ENCODE data around the gene GJC2. TPM values are rescaled to one million over a fixed set of nuclear protein-coding genes. Genes with fewer than 3 reads are reported as not detected.

The GJC2 gene
- total RNA-seq, 4 donors from 2014 or later: 6.9 to 15.1 (median 9.9) TPM

DNA sequence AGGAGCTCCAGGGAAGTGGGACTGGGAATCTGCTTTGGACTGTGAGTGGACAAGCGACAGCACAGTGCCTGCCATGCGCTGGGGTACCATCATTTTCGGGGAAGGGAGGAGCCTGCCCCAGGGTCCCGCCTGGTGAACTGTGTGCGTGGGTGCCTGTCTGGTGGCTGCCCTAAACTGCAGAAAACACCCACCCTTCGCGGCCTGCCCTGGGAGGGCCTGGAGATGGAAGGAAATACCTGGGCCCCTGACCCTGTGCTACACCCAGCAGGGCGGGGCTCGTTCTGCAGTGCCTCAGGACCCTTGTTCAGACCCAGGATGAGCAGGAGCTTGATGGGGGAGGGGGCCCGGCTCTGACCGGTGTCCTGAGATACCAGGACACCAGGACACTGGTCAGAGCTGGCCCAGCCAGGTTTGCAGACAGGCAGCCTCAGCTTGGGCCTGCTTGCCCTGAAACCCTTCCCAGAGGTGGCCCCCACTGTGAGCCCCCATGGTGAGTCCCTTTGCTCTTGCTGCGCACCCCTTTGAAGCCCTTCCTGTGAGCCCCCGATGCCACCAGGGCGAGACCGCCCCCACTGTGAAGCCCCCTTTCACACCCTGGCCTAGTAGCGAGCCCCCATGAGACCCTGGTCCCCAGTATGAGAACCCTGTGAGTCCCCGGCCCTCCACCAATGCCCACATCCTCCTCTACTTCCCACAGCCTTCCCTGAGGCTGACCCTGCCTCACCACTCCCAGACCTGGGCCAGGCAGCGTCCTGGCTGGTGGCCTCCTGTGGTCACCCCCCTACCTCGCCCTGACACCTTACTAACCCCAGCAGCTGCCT lies 2.6 kb downstream of the GJC2 start:
- peaks cover 0 to 14% (median 7%) of the 10 kb centered on the region in 3 donors for H3K36me3 ChIP-seq
- 77 to 83% methylated on average over 15 to 16 of the region's 19 CpGs for WGBS, 2 donors
- H3K4me1 ChIP-seq: peaks cover 0 to 66% (median 32%) of the 10 kb centered on the region in 4 donors
- H3K27me3 ChIP-seq: no peaks in the 10 kb centered on the region
- H3K27ac ChIP-seq: peak overlapping the region; percentile 77 to 96 (median 88)
- TF ChIP-seq POLR2A (IDR thresholded peaks at IDR 0.05): no peak
- no peak overlapping the region for H3K4me3 ChIP-seq
- DNase-seq (ENCODE audit: low spot score in 2 of 2): peak in 1 of 2 donors; percentile 11
- no peaks in the 10 kb centered on the region for H3K9me3 ChIP-seq

DNA sequence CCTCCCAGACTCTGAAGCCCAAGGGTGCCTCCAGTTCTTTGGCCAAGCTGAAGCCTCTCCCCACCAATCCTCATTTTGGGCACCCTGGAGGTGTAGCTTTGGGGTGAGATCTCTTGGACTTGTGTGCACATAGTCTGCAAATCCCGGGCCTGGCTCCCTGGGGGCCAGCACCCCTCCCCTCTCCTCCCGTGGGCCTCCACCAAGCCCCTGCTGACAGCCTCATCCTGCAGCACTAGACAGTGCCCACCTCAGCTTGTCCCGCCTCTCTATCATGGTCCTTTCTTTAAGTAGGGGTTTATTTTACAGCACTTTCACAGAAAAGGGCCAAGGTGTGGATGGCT lies 3.2 kb downstream of the GJC2 start:
- Histone ChIP-seq H3K36me3 (peaks cover 0 to 8% (median 1%) of the 10 kb centered on the region in 3 donors), H3K27me3 (no peaks in the 10 kb centered on the region), H3K27ac (peak overlapping the region in 3 of 4 donors; percentile 80 to 96 (median 96)), H3K4me3 (no peak overlapping the region), H3K4me1 (peaks cover 0 to 69% (median 32%) of the 10 kb centered on the region in 4 donors), H3K9me3 (no peaks in the 10 kb centered on the region)
- DNase-seq (ENCODE audit: low spot score in 2 of 2): peak in 1 of 2 donors; percentile 10
- WGBS, 2 donors: 71 to 73% methylated on average over 3 of the region's 3 CpGs
- TF ChIP-seq EP300 (IDR thresholded peaks at IDR 0.05) (no peak), POLR2A (IDR thresholded peaks at IDR 0.05) (no peak)
- TF ChIP-seq, protein P1, sequence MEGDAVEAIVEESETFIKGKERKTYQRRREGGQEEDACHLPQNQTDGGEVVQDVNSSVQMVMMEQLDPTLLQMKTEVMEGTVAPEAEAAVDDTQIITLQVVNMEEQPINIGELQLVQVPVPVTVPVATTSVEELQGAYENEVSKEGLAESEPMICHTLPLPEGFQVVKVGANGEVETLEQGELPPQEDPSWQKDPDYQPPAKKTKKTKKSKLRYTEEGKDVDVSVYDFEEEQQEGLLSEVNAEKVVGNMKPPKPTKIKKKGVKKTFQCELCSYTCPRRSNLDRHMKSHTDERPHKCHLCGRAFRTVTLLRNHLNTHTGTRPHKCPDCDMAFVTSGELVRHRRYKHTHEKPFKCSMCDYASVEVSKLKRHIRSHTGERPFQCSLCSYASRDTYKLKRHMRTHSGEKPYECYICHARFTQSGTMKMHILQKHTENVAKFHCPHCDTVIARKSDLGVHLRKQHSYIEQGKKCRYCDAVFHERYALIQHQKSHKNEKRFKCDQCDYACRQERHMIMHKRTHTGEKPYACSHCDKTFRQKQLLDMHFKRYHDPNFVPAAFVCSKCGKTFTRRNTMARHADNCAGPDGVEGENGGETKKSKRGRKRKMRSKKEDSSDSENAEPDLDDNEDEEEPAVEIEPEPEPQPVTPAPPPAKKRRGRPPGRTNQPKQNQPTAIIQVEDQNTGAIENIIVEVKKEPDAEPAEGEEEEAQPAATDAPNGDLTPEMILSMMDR (IDR thresholded peaks at IDR 0.05): no peak

- WGBS, 2 donors: 91 to 94% methylated on average over 11 of the region's 11 CpGs
- Histone ChIP-seq H3K36me3 (no peaks in the 10 kb centered on the region), H3K27me3 (peaks cover 0 to 3% of the 10 kb centered on the region in 2 donors), H3K4me1 (peaks cover 0 to 65% (median 29%) of the 10 kb centered on the region in 4 donors), H3K4me3 (no peak overlapping the region), H3K9me3 (no peaks in the 10 kb centered on the region), H3K27ac (no peak overlapping the region)
- DNase-seq (ENCODE audit: low spot score in 2 of 2): peak in 1 of 2 donors; percentile 6
- TF ChIP-seq, protein P1 (IDR thresholded peaks at IDR 0.05): no peak
- no peak for TF ChIP-seq POLR2A (IDR thresholded peaks at IDR 0.05)
- no peak for TF ChIP-seq EP300 (IDR thresholded peaks at IDR 0.05)
Measured at GRCh38 chr1:228154021-228154669, 4.4 kb downstream of the GJC2 start.

- H3K36me3 ChIP-seq: no peaks in the 10 kb centered on the region
- no peaks in the 10 kb centered on the region for H3K9me3 ChIP-seq
- TF ChIP-seq POLR2A (IDR thresholded peaks at IDR 0.05) (no peak), EP300 (IDR thresholded peaks at IDR 0.05) (no peak)
- TF ChIP-seq, protein P1 (IDR thresholded peaks at IDR 0.05): no peak
- H3K4me1 ChIP-seq: peaks cover 0 to 62% (median 22%) of the 10 kb centered on the region in 4 donors
- H3K27ac ChIP-seq: no peak overlapping the region
- H3K4me3 ChIP-seq: no peak overlapping the region
- peaks cover 0 to 4% of the 10 kb centered on the region in 2 donors for H3K27me3 ChIP-seq
- 87 to 90% methylated on average over 16 to 20 of the region's 20 CpGs for WGBS, 2 donors
- no peak for DNase-seq (ENCODE audit: low spot score in 2 of 2)
Measured at GRCh38 chr1:228154670-228155571, 5.2 kb downstream of the GJC2 start.

Data from tibial nerve (tissue), 4 donors.